ENCODE results near the gene DISP3. TPM values are rescaled to one million over a fixed set of nuclear protein-coding genes. Genes with fewer than 3 reads are reported as not detected.

DISP3 gene
- total RNA-seq, 2 experiments from 2014 or later: 0.97 to 1.7 TPM

DNA sequence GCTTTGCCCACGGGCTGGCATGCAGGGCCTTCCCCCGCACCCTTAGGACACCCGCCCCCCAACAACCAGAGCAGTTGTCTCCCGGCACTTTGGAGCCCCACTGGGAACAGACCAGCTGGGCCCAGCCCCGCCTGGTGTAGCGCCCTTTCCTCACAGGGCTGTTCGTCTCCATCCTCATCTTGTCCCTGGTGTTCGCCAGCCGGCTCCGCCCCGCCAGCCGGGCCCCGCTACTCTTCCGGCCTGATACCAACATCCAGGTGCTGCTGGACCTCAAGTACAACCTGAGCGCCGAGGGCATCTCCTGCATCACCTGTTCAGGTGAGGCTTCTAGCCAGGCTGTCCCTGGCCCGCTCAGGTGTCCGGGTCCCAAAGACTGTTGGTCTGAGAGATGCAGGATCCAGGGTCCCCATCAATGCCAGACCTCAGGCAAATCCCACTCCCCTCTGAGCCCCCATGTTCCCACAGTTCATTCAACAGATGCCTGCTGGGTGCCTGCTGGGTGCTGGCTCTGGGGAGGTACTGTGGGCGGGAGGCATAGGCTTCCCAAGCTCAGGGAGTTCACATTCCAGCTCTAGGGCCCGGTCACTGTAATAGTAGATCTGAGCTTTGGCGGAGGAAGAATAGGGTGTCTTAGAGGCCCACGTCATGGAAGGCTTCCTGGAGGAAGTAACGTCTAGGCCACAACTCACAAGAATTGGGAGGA lies 41.7 kb downstream of the DISP3 start:
- H3K27ac ChIP-seq (ENCODE audit: low read depth, low read length, poor library complexity, severe bottlenecking): no peak overlapping the region
- H2AFZ ChIP-seq (ENCODE audit: low read length): no peak overlapping the region
- H3K36me3 ChIP-seq (ENCODE audit: insufficient read depth, low read length): no peaks in the 10 kb centered on the region
- CTCF ChIA-PET (ENCODE audit: unreplicated experiment): no interaction called here
- H4K20me1 ChIP-seq (ENCODE audit: insufficient read depth, low read length): no peaks in the 10 kb centered on the region
- POLR2A ChIA-PET: no interaction called here
- TF ChIP-seq, protein P1, sequence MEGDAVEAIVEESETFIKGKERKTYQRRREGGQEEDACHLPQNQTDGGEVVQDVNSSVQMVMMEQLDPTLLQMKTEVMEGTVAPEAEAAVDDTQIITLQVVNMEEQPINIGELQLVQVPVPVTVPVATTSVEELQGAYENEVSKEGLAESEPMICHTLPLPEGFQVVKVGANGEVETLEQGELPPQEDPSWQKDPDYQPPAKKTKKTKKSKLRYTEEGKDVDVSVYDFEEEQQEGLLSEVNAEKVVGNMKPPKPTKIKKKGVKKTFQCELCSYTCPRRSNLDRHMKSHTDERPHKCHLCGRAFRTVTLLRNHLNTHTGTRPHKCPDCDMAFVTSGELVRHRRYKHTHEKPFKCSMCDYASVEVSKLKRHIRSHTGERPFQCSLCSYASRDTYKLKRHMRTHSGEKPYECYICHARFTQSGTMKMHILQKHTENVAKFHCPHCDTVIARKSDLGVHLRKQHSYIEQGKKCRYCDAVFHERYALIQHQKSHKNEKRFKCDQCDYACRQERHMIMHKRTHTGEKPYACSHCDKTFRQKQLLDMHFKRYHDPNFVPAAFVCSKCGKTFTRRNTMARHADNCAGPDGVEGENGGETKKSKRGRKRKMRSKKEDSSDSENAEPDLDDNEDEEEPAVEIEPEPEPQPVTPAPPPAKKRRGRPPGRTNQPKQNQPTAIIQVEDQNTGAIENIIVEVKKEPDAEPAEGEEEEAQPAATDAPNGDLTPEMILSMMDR (conservative IDR thresholded peaks at IDR 0.05; ENCODE audit: low read length): no peak
- TF ChIP-seq EZH2phosphoT487 (IDR thresholded peaks at IDR 0.05; ENCODE audit: borderline replicate concordance, low read depth, low read length): no peak
- no peak for DNase-seq (ENCODE audit: low spot score)
- H3K4me1 ChIP-seq (ENCODE audit: insufficient read depth, low read length, poor library complexity, severe bottlenecking): no peaks in the 10 kb centered on the region
- no TSS peak for BruUV-seq (replicated peaks)
- no peaks in the 10 kb centered on the region for H3K9me2 ChIP-seq (ENCODE audit: insufficient read depth, low read length)
- no peaks in the 10 kb centered on the region for H3K79me2 ChIP-seq (ENCODE audit: insufficient read depth, low read depth, low read length)
- intact Hi-C loops (cut with micrococcal nuclease; ENCODE audit: unreplicated experiment): no loop called here
- H3K4me2 ChIP-seq (ENCODE audit: low read length): no peak overlapping the region
- H3K4me3 ChIP-seq (ENCODE audit: low read depth, low read length, poor library complexity, severe bottlenecking): no peak overlapping the region
- H3K9me3 ChIP-seq (ENCODE audit: low read length): no peaks in the 10 kb centered on the region

DNA sequence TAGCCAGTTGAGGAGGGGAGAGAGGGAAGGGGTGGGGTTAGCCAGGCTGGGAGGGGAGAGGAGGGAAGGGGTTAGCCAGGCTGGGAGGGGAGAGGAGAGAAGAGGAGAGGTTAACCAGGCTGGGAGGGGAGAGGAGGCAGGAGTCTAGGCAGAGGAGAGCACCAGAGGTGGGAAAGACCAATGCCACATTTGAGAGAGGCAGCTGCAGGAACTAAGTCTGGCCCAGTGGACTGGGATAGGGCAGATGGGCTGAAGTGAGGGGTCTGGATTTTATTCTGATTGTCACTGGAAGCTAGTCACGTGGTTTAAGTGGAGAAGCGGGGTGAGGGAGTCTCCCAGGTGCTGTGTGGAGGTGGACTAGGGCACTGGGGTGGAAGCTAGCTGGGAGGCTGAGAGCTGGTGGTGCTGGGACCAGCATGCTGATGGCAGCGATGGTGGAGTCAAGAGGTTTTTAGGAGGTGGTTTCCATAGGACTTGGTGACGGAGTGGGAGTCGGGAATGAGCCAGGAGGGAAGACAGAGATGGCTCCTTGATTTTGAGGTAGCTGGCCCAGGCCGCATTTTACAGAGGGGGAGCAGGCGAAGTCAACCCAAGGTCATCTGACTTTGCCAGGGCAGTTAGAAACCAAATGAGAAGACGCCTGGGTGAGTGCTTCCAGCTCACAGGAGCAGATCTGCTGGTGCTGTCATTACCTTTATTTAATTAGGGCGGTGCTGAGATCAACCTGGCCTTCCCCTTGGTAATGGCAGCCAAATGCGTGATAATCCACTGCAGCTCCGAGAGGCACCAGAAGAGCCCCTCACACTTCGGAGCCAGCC lies 42.8 kb downstream of the DISP3 start:
- TF ChIP-seq EZH2phosphoT487 (IDR thresholded peaks at IDR 0.05; ENCODE audit: borderline replicate concordance, low read depth, low read length): no peak
- TF ChIP-seq, protein P1 (conservative IDR thresholded peaks at IDR 0.05; ENCODE audit: low read length): no peak
- no peaks in the 10 kb centered on the region for H3K79me2 ChIP-seq (ENCODE audit: insufficient read depth, low read depth, low read length)
- CTCF ChIA-PET (ENCODE audit: unreplicated experiment): no interaction called here
- no peaks in the 10 kb centered on the region for H3K36me3 ChIP-seq (ENCODE audit: insufficient read depth, low read length)
- no peaks in the 10 kb centered on the region for H3K9me3 ChIP-seq (ENCODE audit: low read length)
- DNase-seq (ENCODE audit: low spot score): no peak
- intact Hi-C loops (cut with micrococcal nuclease; ENCODE audit: unreplicated experiment): no loop called here
- H3K4me1 ChIP-seq (ENCODE audit: insufficient read depth, low read length, poor library complexity, severe bottlenecking): no peaks in the 10 kb centered on the region
- no TSS peak for BruUV-seq (replicated peaks)
- POLR2A ChIA-PET: interaction anchor here (0.5 to 0.6 kb wide), 2 partner anchors 23 to 442 kb away, joined by 3 read pairs; no protein-coding TSS in a partner anchor
- H4K20me1 ChIP-seq (ENCODE audit: insufficient read depth, low read length): no peaks in the 10 kb centered on the region
- H3K4me2 ChIP-seq (ENCODE audit: low read length): no peak overlapping the region
- H2AFZ ChIP-seq (ENCODE audit: low read length): no peak overlapping the region
- no peak overlapping the region for H3K27ac ChIP-seq (ENCODE audit: low read depth, low read length, poor library complexity, severe bottlenecking)
- H3K9me2 ChIP-seq (ENCODE audit: insufficient read depth, low read length): no peaks in the 10 kb centered on the region
- H3K4me3 ChIP-seq (ENCODE audit: low read depth, low read length, poor library complexity, severe bottlenecking): no peak overlapping the region
